Neural progenitor cell (in vitro differentiated cells): ENCODE measurements around the gene ASPHD2. TPM values are rescaled to one million over a fixed set of nuclear protein-coding genes. Genes with fewer than 3 reads are reported as not detected.
"Not testable (repeated sequence)": the region's sequence is repeated elsewhere in the genome, so short reads cannot be mapped to it uniquely, and the experiment has no call there.

Experiments
- DNase-seq: peaks from one replicate; pipeline ENCODE4 v3.0.0-alpha.2; 2016; ENCODE audit warnings: low spot score
- H2AFZ ChIP-seq: fragments of 200-600 bp; sonication (generic); replicated peaks from 2 replicates; pipeline ENCODE4 v1.6.1; 2016; ENCODE audit warnings: antibody characterized with exemption
- H3F3A ChIP-seq: fragments of 200-600 bp; sonication (generic); 2 replicates; pipeline ENCODE4 v1.6.1; 2016; ENCODE audit warnings: antibody characterized with exemption, low read depth
- H3K27ac ChIP-seq: fragments of 200-600 bp; sonication (generic); 2 replicates; pipeline ENCODE4 v1.5.1; 2016; ENCODE audit warnings: mild to moderate bottlenecking
- H3K27me3 ChIP-seq: fragments of 200-600 bp; sonication (generic); 2 replicates; pipeline ENCODE4 v1.6.1; 2016; ENCODE audit warnings: mild to moderate bottlenecking, moderate library complexity
- H3K36me3 ChIP-seq: fragments of 200-600 bp; sonication (generic); 2 replicates; pipeline ENCODE4 v1.5.1; 2016
- H3K4me1 ChIP-seq: fragments of 200-600 bp; sonication (generic); 2 replicates; pipeline ENCODE4 v1.6.1; 2016; ENCODE audit warnings: mixed run types
- H3K4me2 ChIP-seq: fragments of 200-600 bp; sonication (generic); 2 replicates; pipeline ENCODE4 v1.6.1; 2016
- H3K4me3 ChIP-seq: fragments of 200-600 bp; sonication (generic); 2 replicates; pipeline ENCODE4 v1.5.1; 2016
- H3K79me2 ChIP-seq: fragments of 200-600 bp; sonication (generic); 2 replicates; pipeline ENCODE4 v1.6.1; 2016; ENCODE audit warnings: low read depth
- H3K9ac ChIP-seq: fragments of 200-600 bp; sonication (generic); 2 replicates; pipeline ENCODE4 v1.6.1; 2016
- H3K9me3 ChIP-seq: fragments of 200-600 bp; sonication (generic); 2 replicates; pipeline ENCODE4 v1.5.1; 2016; ENCODE audit warnings: low read depth
- H4K20me1 ChIP-seq: fragments of 200-600 bp; sonication (generic); 2 replicates; pipeline ENCODE4 v1.6.1; 2016; ENCODE audit warnings: low read depth
- H3K27ac Mint-ChIP-seq: 3 replicates; pipeline ENCODE4 v1.8.0; 2021; ENCODE audit warnings: mixed read lengths
- H3K27me3 Mint-ChIP-seq: 2 replicates; pipeline ENCODE4 v1.8.0; 2022; ENCODE audit warnings: low read depth, mild to moderate bottlenecking, inconsistent platforms, moderate library complexity, mixed read lengths; ENCODE audit not compliant: insufficient read depth
- H3K36me3 Mint-ChIP-seq: 3 replicates; pipeline ENCODE4 v1.8.0; 2021; ENCODE audit warnings: mixed read lengths
- H3K4me1 Mint-ChIP-seq: 3 replicates; pipeline ENCODE4 v1.8.0; 2021; ENCODE audit warnings: mixed read lengths
- H3K4me3 Mint-ChIP-seq: 3 replicates; pipeline ENCODE4 v1.8.0; 2021; ENCODE audit warnings: mild to moderate bottlenecking, moderate library complexity, mixed read lengths
- H3K9me3 Mint-ChIP-seq: 3 replicates; pipeline ENCODE4 v1.8.0; 2020; ENCODE audit warnings: mixed read lengths
- CTCF ChIP-seq: fragments of 200-600 bp; sonication (generic); IDR thresholded peaks from 2 replicates; pipeline ENCODE4 v1.5.1; 2017; ENCODE audit warnings: antibody characterized with exemption, mild to moderate bottlenecking
- EZH2 ChIP-seq: fragments of 200-600 bp; sonication (generic); IDR thresholded peaks from 2 replicates; pipeline ENCODE4 v1.6.1; 2017; ENCODE audit warnings: antibody characterized with exemption, mild to moderate bottlenecking, moderate library complexity
- EZH2phosphoT487 ChIP-seq: fragments of 200-600 bp; sonication (generic); IDR thresholded peaks from 2 replicates; pipeline ENCODE4 v1.6.1; 2017; ENCODE audit warnings: antibody characterized with exemption
- total RNA-seq: library from RNA; depleted of rRNA; stranded (reverse); fragments of >200 nt; gene quantifications from 2 replicates; pipeline ENCODE4 v1.2.3, GENCODE V29; 2015; ENCODE audit warnings: low replicate concordance

ASPHD2 gene
- total RNA-seq, 1 donor from 2014 or later, result 9.3 TPM

DNA sequence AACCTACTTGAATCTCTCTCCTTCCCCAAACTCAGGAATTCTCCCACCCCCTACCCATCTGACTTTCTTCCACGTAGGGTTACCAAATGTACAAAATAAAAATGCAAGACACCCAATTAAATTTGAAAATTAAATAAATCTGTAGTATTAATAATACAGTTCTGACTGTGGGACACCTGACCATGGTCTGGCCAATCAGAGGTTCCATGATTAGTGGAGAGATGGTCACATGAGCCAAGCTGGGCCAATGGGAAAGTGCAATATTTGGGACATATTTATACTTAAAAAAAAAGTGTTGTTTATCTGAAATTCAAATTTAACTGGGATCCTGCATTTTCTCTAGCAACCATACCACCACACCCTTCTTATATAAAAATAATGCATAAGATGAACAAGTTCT is 29.8 kb upstream of the ASPHD2 start:
- no peaks in the 10 kb centered on the region for H3K27me3 ChIP-seq
- no peak overlapping the region for H3K27ac ChIP-seq
- Mint-ChIP-seq H3K4me3 (no peak overlapping the region), H3K9me3 (no peaks in the 10 kb centered on the region), H3K36me3 (no peaks in the 10 kb centered on the region), H3K4me1 (peaks cover 32% of the 10 kb centered on the region), H3K27me3 (peaks cover 13% of the 10 kb centered on the region), H3K27ac (no peak overlapping the region)
- no peaks in the 10 kb centered on the region for H3K79me2 ChIP-seq
- H3K4me3 ChIP-seq, result no peak overlapping the region
- H3K4me2 ChIP-seq, result no peak overlapping the region
- H3K9ac ChIP-seq, result no peak overlapping the region
- H3F3A ChIP-seq, result peaks cover 19% of the 10 kb centered on the region
- H2AFZ ChIP-seq, result peak overlapping the region; percentile 18
- DNase-seq, result no peak
- TF ChIP-seq EZH2phosphoT487 (no peak), CTCF (no peak), EZH2 (no peak)
- peaks cover 22% of the 10 kb centered on the region for H3K4me1 ChIP-seq
- H3K9me3 ChIP-seq, result no peaks in the 10 kb centered on the region
- no peaks in the 10 kb centered on the region for H3K36me3 ChIP-seq
- no peaks in the 10 kb centered on the region for H4K20me1 ChIP-seq

DNA sequence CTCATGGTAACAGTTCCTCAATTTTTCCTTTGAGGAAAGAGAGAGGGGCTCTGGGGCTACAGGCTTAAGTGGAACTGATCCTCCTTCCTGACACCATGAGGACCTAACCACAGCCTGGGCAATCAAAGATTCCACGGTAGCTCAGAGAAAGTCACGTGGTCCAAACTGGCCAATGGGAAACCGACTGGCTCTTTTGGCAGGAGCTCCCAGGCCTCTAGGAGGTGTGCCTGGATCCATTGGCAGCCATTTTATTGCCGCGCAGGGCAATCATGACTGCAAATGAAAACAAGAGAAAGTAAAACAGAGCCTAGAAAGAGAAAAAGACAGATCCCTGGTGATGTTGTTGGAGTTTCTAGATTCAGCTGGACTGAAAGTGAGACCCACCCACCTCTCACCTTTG is 27.3 kb upstream of the ASPHD2 start:
- DNase-seq, result no peak
- no peaks in the 10 kb centered on the region for H3K9me3 Mint-ChIP-seq

DNA sequence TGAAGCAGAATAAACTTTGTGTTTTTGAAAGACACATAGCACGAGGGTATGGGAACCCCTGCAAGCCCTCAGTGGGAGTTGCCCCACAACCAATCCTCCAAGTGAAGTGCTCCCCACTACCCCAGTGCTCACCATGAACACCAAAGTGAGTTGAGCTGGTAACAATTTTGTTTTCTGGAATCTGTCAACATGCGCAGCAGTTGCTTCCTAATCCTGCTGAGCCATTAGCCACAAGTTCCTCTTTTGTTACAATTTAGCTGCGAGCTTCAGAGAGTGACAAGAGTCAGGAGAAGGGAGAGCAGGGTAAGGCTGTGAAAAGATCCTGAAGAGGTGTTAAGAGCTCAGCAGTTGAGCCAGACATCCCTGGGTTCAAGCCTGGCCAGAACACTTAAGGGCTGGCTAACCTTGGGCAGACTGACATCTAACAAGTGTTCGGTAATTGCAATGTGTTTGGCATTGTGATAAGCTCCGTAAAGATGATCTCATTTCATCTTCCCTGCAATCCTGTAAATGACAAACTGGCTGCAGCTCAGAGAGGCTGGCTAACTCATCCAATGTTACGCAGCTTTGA is 24.1 kb upstream of the ASPHD2 start:
- no peaks in the 10 kb centered on the region for H3K36me3 ChIP-seq
- peak overlapping the region; percentile 32 for H3K4me2 ChIP-seq
- no peak overlapping the region for H3K9ac ChIP-seq
- peak; percentile 33 for DNase-seq
- H3K4me3 ChIP-seq, result no peak overlapping the region
- H3K4me1 ChIP-seq, result peaks cover 10% of the 10 kb centered on the region
- H3K27me3 ChIP-seq, result peaks cover under 1% of the 10 kb centered on the region
- no peak overlapping the region for H3K27ac ChIP-seq
- H3K4me1 Mint-ChIP-seq, result peaks cover 31% of the 10 kb centered on the region
- no peak overlapping the region for H3K27ac Mint-ChIP-seq
- H4K20me1 ChIP-seq, result no peaks in the 10 kb centered on the region
- TF ChIP-seq EZH2phosphoT487 (no peak), EZH2 (no peak)
- H3K9me3 Mint-ChIP-seq, result no peaks in the 10 kb centered on the region
- H3K4me3 Mint-ChIP-seq, result no peak overlapping the region
- H3K9me3 ChIP-seq, result no peaks in the 10 kb centered on the region
- H3K79me2 ChIP-seq, result no peaks in the 10 kb centered on the region
- H3K27me3 Mint-ChIP-seq, result peaks cover 12% of the 10 kb centered on the region
- H3K36me3 Mint-ChIP-seq, result no peaks in the 10 kb centered on the region
- H3F3A ChIP-seq, result peaks cover 7% of the 10 kb centered on the region
- no peak overlapping the region for H2AFZ ChIP-seq

More for the DNA sequence above, 27.3 kb upstream of the ASPHD2 start:
- H3K4me1 Mint-ChIP-seq, result peaks cover 28% of the 10 kb centered on the region
- H3K36me3 Mint-ChIP-seq, result no peaks in the 10 kb centered on the region
- no peak overlapping the region for H3K4me3 ChIP-seq
- H3K27me3 Mint-ChIP-seq, result peaks cover 12% of the 10 kb centered on the region
- no peaks in the 10 kb centered on the region for H3K9me3 ChIP-seq
- no peak overlapping the region for H3K4me3 Mint-ChIP-seq
- H2AFZ ChIP-seq, result peak overlapping the region; percentile 46
- H3K27ac ChIP-seq, result no peak overlapping the region
- H3K4me2 ChIP-seq, result no peak overlapping the region
- no peak overlapping the region for H3K27ac Mint-ChIP-seq
- no peaks in the 10 kb centered on the region for H3K27me3 ChIP-seq
- no peaks in the 10 kb centered on the region for H3K79me2 ChIP-seq
- H3K4me1 ChIP-seq, result peaks cover 10% of the 10 kb centered on the region
- no peak for TF ChIP-seq EZH2
- TF ChIP-seq EZH2phosphoT487, result no peak
- TF ChIP-seq CTCF, result no peak
- no peaks in the 10 kb centered on the region for H3K36me3 ChIP-seq
- no peaks in the 10 kb centered on the region for H4K20me1 ChIP-seq
- H3K9ac ChIP-seq, result no peak overlapping the region
- peaks cover 7% of the 10 kb centered on the region for H3F3A ChIP-seq

DNA sequence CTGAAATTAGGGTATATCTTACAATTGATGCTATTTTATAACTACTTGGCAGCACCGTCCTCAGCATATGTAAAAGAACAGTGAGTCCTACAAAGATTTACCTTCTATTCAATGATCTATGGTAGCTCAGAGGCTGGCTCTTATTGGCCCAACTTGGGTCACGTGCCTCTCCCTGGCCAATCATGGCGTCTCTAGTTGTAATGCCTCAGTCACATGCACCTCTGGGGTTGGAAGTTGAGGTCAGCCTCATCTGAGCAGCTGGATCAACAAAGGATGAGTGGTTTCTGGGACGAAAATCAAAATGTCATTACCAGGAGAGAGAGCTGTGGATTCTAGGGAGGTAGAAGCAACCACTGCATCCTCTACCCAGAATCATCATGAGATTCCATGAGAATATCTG is 22.9 kb upstream of the ASPHD2 start:
- Mint-ChIP-seq H3K4me1 (peaks cover 38% of the 10 kb centered on the region), H3K27ac (no peak overlapping the region), H3K4me3 (no peak overlapping the region), H3K36me3 (no peaks in the 10 kb centered on the region), H3K27me3 (peaks cover 9% of the 10 kb centered on the region), H3K9me3 (no peaks in the 10 kb centered on the region)
- no peaks in the 10 kb centered on the region for H3K36me3 ChIP-seq
- no peak overlapping the region for H3K4me3 ChIP-seq
- peaks cover 7% of the 10 kb centered on the region for H3F3A ChIP-seq
- TF ChIP-seq EZH2phosphoT487, result no peak
- TF ChIP-seq EZH2, result no peak
- no peak for TF ChIP-seq CTCF
- H3K4me2 ChIP-seq, result no peak overlapping the region
- no peak overlapping the region for H2AFZ ChIP-seq
- no peak overlapping the region for H3K9ac ChIP-seq
- H3K27me3 ChIP-seq, result peaks cover 12% of the 10 kb centered on the region
- no peaks in the 10 kb centered on the region for H3K9me3 ChIP-seq
- H3K4me1 ChIP-seq, result peaks cover 10% of the 10 kb centered on the region
- H4K20me1 ChIP-seq, result no peaks in the 10 kb centered on the region
- no peak for DNase-seq
- H3K79me2 ChIP-seq, result no peaks in the 10 kb centered on the region
- H3K27ac ChIP-seq, result no peak overlapping the region

DNA sequence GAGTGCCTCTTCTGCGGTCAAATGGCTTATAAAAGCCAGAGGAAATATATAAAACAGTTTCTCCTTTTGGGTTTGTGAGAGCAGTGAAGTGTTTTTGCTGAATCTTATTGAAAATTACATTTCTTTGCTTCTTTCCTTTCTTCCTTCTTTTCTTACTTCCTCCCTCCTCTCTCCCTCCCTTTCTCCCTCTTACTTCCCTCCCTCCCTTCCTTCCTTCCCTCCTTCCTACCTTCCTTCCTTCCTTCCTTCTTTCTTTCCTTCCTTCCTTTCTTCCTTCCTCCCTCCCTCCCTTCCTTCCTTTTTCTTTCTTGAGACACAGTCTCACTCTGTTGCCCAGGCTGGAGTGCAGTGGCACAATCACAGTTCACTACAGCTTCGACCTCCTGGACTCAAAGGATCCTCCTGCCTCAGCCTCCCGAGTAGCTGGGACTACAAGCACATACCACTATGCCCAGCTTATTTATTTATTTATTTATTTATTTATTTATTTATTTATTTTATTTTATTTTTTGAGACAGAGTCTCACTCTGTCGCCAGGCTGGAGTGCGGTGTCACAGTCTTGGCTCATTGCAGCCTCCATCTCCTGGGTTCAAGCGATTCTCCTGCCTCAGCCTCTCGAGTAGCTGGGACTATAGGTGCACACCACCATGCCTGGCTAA is 20.4 kb upstream of the ASPHD2 start:
- H3K27me3 Mint-ChIP-seq, H3K4me2 ChIP-seq, H3K27ac ChIP-seq, H3K36me3 ChIP-seq, DNase-seq, H3K9ac ChIP-seq, H3K4me3 ChIP-seq, H3F3A ChIP-seq, H3K36me3 Mint-ChIP-seq, H2AFZ ChIP-seq, H3K79me2 ChIP-seq, H3K9me3 Mint-ChIP-seq, H4K20me1 ChIP-seq, H3K4me3 Mint-ChIP-seq, H3K27ac Mint-ChIP-seq, H3K4me1 ChIP-seq, H3K9me3 ChIP-seq: not testable (repeated sequence)
- peaks cover 32% of the 10 kb centered on the region for H3K4me1 Mint-ChIP-seq
- peaks cover 29% of the 10 kb centered on the region for H3K27me3 ChIP-seq
